HG03439 (cell line): ENCODE measurements around the gene SPG11.
A peak's percentile ranks its signal among the peaks of the same experiment; 100 is the strongest.
"Not testable (repeated sequence)": the region's sequence is repeated elsewhere in the genome, so short reads cannot be mapped to it uniquely, and the experiment has no call there.

Experiments used
- ATAC-seq: cut with Tn5 transposase; IDR thresholded peaks from one replicate; pipeline ENCODE4 v1.9.1; 2021; ENCODE audit warnings: mild to moderate bottlenecking, moderate library complexity; ENCODE audit not compliant: unreplicated experiment

The SPG11 gene

GRCh38 chr15:44663410-44664308 is at the start of gene SPG11:
Gene SPG11 (minus strand): TSS chr15:44663662. CDS start chr15:44663647, 15 bp downstream.
- ATAC-seq: peak; percentile 86

- no peak for ATAC-seq
Measured at GRCh38 chr15:44712346-44713005, 49.0 kb upstream of the SPG11 start.

- peak; percentile 17 for ATAC-seq
Measured at GRCh38 chr15:44711743-44712345, 48.4 kb upstream of the SPG11 start.

GRCh38 chr15:44711096-44711742 is 47.8 kb upstream of the SPG11 start, which contains the start of the genes B2M and PATL2:
Gene B2M (plus strand): TSS chr15:44711517. CDS start chr15:44711547, 30 bp downstream.
Gene PATL2 (minus strand): TSS chr15:44711323. CDS start chr15:44676490, 34,833 bp downstream.
- ATAC-seq: peak; percentile 79

GRCh38 chr15:44710236-44711095 is 47.0 kb upstream of the SPG11 start:
- ATAC-seq: no peak

- ATAC-seq: no peak
Measured at GRCh38 chr15:44706946-44707636, 43.6 kb upstream of the SPG11 start.

- no peak for ATAC-seq
Measured at GRCh38 chr15:44706401-44706800, 42.9 kb upstream of the SPG11 start.

- no peak for ATAC-seq
Measured at GRCh38 chr15:44705986-44706385, 42.5 kb upstream of the SPG11 start.

GRCh38 chr15:44700676-44701075 is 37.2 kb upstream of the SPG11 start:
- ATAC-seq: not testable (repeated sequence)

- no peak for ATAC-seq
Measured at GRCh38 chr15:44698641-44699040, 35.2 kb upstream of the SPG11 start.

- no peak for ATAC-seq
Measured at GRCh38 chr15:44697014-44697413, 33.6 kb upstream of the SPG11 start.

- ATAC-seq: no peak
Measured at GRCh38 chr15:44695294-44695693, 31.8 kb upstream of the SPG11 start.

GRCh38 chr15:44694416-44694815 is 31.0 kb upstream of the SPG11 start:
- no peak for ATAC-seq

GRCh38 chr15:44692659-44693058 is 29.2 kb upstream of the SPG11 start:
- ATAC-seq: no peak

GRCh38 chr15:44690245-44690644 is 26.8 kb upstream of the SPG11 start:
- not testable (repeated sequence) for ATAC-seq

- not testable (repeated sequence) for ATAC-seq
Measured at GRCh38 chr15:44689318-44689717, 25.9 kb upstream of the SPG11 start.

GRCh38 chr15:44682809-44683682 is 19.6 kb upstream of the SPG11 start:
- ATAC-seq: not testable (repeated sequence)

- no peak for ATAC-seq
Measured at GRCh38 chr15:44682211-44682610, 18.7 kb upstream of the SPG11 start.
